HG03457 (cell line): ENCODE data around the gene BRDT.

Experiments used
- ATAC-seq: cut with Tn5 transposase; IDR thresholded peaks from one replicate; pipeline ENCODE4 v1.9.1; 2021; ENCODE audit warnings: moderate number of reproducible peaks; ENCODE audit not compliant: unreplicated experiment

Gene BRDT

GRCh38 chr1:91949356-91949699 is at the start of gene BRDT:
Gene BRDT (plus strand): TSS chr1:91949401. CDS start chr1:91962755, 13,354 bp downstream.
- ATAC-seq, result no peak

DNA sequence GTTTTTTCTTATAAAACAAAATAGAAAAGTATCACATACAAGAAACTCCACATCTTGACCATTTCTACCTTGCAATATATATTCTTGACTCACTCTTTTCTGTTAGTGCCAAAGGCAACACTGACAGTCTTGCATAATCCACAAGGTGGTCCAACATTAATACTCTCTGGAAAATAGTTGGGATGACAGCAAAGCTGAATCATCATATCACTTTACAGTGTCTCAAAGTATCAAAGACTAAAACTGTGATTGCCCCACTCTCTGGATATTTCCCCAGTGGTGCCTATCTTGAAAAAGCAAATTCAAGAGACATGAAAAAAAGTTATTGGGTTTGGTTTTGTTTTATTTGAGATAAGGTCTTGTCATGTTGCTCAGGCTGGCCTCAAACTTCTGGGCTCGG is 48.6 kb upstream of the BRDT start:
- no peak for ATAC-seq

- ATAC-seq, result no peak
Measured at GRCh38 chr1:91901231-91901630, 48.0 kb upstream of the BRDT start.

GRCh38 chr1:91912266-91912665 is 36.9 kb upstream of the BRDT start:
- ATAC-seq, result no peak

- ATAC-seq, result no peak
Measured at GRCh38 chr1:91913018-91913417, 36.2 kb upstream of the BRDT start.

GRCh38 chr1:91916046-91916445 is 33.2 kb upstream of the BRDT start:
- ATAC-seq, result no peak

DNA sequence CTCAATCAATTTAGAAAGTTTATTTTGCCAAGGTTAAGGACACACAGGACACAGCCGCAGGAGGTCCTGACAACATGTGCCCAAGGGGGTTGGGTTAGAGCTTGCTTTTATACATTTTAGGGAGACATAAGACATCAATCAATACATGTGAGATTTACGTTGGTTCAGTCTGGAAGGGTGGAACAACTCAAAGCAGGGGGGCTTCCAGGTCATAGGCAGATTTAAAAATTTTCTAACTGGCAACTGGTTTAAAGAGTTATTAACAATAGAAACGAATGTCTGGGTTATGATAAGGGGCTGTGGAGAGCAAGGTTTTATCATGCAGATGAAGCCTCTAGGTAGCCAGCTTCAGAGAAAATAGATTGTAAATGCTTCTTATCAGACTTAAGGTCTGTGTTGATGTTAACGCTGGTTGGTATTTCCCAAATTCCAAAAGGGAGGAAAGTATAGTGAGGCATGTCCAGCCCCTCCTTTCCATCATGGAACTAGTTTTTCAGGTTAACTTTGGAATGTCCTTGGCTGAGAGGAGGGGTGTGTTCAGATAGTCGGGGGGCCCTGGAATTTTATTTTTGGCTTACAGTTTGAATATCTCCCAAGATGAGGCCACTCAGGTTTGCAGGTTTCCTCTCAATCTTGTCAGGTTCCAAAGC is 32.3 kb upstream of the BRDT start:
- no peak for ATAC-seq

DNA sequence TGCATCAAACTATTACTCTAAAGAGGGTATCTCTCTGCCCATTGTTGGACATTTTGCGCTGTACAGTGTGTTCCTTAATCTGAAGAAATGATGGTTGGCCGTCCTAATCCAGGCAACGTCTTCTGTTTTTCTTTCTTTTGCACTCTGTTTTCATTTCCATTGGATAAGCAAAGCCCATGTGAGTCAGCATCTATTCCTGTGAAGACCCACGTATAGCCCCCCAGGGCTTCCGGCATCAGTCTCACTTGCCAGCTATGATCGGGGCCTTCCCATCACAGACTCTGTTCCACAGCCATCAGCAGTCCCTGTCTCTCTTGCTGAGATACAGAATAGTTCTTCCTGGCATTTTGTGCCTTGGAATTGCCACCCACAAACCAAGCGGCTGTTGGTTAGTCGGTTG is 29.2 kb upstream of the BRDT start:
- no peak for ATAC-seq

DNA sequence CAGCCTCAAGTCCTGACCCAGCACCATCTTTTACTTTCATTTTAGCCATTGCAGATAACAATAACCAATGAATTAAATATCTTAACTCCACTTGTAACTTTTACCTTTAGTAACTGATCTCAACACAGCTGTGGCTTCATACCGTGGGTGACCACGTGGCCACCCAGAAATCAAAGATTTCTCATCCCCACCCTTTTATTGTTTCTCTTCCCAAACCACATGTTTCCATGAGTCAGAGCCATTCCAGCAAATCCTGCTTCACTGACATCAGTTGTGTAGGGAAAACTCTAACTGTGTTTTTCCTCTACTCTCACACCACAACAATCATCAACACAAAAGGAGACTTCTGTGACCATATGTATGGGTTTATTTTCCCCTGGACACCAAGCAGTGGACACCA is 25.1 kb upstream of the BRDT start:
- no peak for ATAC-seq

DNA sequence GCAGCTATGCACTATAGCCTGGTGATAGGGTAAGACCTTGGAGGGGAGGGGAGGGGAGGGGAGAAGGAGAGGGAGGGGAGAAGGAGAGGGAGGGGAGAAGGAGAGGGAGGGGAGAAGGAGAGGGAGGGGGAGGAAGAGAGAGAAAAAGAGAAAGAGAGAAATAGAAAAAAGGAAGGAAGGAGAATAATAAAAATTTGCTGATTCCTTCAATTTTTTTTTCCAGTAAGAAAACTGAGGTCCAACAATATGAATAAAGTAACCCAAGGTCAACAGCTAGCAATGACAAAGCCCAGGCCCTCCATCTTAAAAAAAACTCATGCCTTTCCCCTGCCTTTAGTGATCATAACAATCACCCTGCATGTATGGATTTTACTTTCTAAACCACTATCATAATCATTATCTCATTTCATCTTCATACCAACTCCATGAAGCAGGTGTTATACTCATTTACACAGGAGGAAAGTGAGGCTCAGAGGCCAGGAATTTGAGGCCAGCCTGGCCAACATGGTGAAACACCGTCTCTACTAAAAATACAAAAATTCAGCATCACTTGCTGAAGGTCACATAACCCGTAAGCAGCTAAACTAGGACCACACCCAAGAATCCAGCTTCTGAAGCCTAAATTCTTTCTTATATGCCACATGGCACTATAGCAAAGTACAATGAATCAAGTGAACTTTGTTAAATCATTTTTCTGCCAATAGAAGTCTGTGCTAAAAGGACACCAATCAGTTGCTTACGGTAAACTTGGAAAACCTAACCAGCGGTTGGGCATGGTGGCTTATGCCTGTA is 23.4 kb upstream of the BRDT start:
- no peak for ATAC-seq

DNA sequence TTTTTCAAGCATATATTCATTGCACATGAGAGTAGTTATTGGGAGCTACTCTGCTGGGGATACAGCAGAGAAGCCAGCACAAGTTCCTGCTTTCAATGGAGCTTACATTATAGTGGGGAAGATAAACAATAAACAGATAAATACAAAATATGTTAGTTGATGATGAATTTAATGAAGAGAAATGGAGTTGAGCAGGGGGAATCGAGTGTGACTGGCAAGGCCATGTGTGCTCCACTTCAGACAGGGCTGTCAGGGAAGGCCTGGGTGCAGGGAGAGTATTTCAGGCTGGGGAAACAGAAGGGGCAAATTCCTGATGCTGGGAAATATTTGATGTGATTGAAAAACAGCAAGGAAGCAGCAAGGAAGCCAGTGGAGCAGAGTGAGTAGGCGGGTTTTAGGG is 21.2 kb upstream of the BRDT start:
- no peak for ATAC-seq

DNA sequence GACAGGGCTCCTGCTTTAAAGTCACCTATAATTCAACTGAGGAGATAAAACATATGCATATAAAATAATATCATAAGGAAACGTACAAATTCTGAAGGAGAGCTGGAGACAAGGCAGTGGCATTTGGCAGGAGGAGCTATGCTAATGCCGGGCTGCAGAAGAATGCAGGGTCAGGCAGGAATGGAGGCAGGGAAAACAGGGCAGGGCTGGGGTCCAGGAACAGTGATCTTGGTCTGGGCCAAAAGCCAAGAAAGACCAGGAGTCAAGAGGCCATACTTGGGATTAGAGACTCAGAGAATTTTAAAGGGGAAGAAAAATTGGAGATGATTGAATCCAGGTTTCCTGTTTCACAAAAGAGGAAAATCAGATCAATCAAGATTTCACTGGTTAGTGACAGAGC is 20.0 kb upstream of the BRDT start:
- ATAC-seq, result no peak

- no peak for ATAC-seq
Measured at GRCh38 chr1:91937613-91938012, 11.6 kb upstream of the BRDT start.

GRCh38 chr1:91940496-91940895 is 8.7 kb upstream of the BRDT start:
- no peak for ATAC-seq

GRCh38 chr1:91944087-91944486 is 5.1 kb upstream of the BRDT start:
- ATAC-seq, result no peak

- ATAC-seq, result no peak
Measured at GRCh38 chr1:91948097-91948496, 1.1 kb upstream of the BRDT start.

- ATAC-seq, result no peak
Measured at GRCh38 chr1:91948501-91949355, 473 bp upstream of the BRDT start.

DNA sequence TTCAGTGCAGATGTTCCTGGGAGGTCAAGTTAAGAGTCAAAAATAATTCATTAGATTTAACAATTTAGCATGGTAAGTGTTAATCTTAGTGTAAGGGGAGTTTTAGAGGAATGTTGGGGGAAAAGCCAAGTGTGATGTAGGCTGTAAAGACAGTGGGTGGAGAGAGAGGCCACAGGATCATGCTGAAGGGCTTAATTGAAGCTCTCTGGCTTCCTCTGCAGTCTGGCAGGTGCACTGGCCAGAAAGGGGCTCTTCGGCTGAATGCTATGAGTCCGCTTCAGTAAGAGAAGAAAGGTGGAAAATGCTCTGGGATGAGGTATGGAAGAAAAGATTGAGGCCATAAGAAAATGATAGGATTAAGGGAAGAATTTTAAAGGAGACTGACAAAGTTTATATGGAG is 3.0 kb downstream of the BRDT start:
- ATAC-seq, result no peak

- ATAC-seq, result no peak
Measured at GRCh38 chr1:91958926-91959325, 9.7 kb downstream of the BRDT start.

DNA sequence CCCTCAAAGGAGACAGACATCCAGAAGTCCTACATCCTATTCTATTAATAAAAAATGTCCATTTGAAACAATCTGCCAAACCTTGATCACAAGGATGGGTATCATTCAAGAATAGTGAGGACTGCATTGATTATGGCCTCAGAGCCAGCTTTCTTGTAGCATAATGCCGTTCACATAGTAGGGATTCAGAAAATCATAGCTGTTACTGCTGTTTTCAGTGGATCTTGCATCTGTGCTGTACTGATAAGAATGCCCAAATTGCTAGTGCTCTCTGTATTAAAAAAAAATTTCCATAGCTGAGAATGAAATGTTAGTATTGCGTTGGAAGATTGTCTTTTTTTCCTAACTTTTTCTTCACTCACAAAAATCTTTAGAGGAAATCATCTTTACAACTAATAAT is 19.1 kb downstream of the BRDT start:
- ATAC-seq, result no peak

GRCh38 chr1:91979383-91979782 is 30.2 kb downstream of the BRDT start:
- no peak for ATAC-seq

GRCh38 chr1:91980663-91981062 is 31.5 kb downstream of the BRDT start:
- no peak for ATAC-seq
